ENCODE measurements around the gene KLF3. TPM values are rescaled to one million over a fixed set of nuclear protein-coding genes. Genes with fewer than 3 reads are reported as not detected.

Gene KLF3
- total and polyA plus RNA-seq, 9 of the 15 experiments (the other 6 are each of a cell fraction or from before 2014, with no cell fraction given) = 9.9 to 47.2 (median 18.1) TPM

- Histone ChIP-seq H3K27ac (ENCODE audit: extremely low read depth, low read depth, low read length) (no peak overlapping the region), H3K4me2 (ENCODE audit: insufficient read depth, low read length) (no peak overlapping the region), H3K9me1 (ENCODE audit: control insufficient read depth, insufficient read depth, low read length) (no peaks in the 10 kb centered on the region), H3K9ac (ENCODE audit: insufficient read depth in 1 of 2, low read depth in 2 of 2, low read length in 2 of 2) (no peak overlapping the region), H3K79me2 (ENCODE audit: control insufficient read depth, insufficient read depth, low read length) (peaks cover 44% of the 10 kb centered on the region), H2AFZ (ENCODE audit: low read depth, low read length) (no peak overlapping the region), H3K9me3 (replicated peaks; ENCODE audit: control insufficient read depth, insufficient read depth, low read depth, low read length) (peaks cover 14% of the 10 kb centered on the region), H3K27me3 (ENCODE audit: control insufficient read depth in 2 of 2, insufficient read depth in 2 of 2, low read length in 2 of 2) (no peaks in the 10 kb centered on the region), H3K36me3 (ENCODE audit: control insufficient read depth, insufficient read depth, low read length) (peaks cover 4% of the 10 kb centered on the region), H4K20me1 (replicated peaks; ENCODE audit: control insufficient read depth, insufficient read depth, low read length) (no peaks in the 10 kb centered on the region), H3K4me3 (no peak overlapping the region), H3K4me1 (replicated peaks in 1 of 2; ENCODE audit: control insufficient read depth in 2 of 2, insufficient read depth in 2 of 2, low read length in 2 of 2) (peaks cover 17% of the 10 kb centered on the region in 2 experiments)
- 88% methylated on average over 4 of the region's 4 CpGs for WGBS (ENCODE audit: insufficient coverage, low coverage, missing lambda C conversion rate)
- DNase-seq (ENCODE audit: extremely low read depth in 1 of 4, low spot score in 3 of 4) = no peak
- intact Hi-C loops (cut with micrococcal nuclease) (no loop called here), in situ Hi-C loops (cut with MboI) (no loop called here)
- no TSS peak for BruUV-seq (replicated peaks)
- ChIA-PET POLR2A (no interaction called here), CTCF (ENCODE audit: low intra/inter-chr PET ratio) (no interaction called here)
- ATAC-seq = no peak
- FAIRE-seq = no peak
- TF ChIP-seq POLR3A (IDR thresholded peaks at IDR 0.05; ENCODE audit: borderline replicate concordance, extremely low read depth, insufficient read depth, insufficient read length) = no peak
- TF ChIP-seq NR0B1 (IDR thresholded peaks at IDR 0.05; ENCODE audit: partially characterized antibody) = no peak
- no peak for TF ChIP-seq ZSCAN32 (CRISPR knock-in tag; IDR thresholded peaks at IDR 0.05)
- TF ChIP-seq KDM1A (IDR thresholded peaks at IDR 0.05) = 0 out of 4 replicates have a peak, but pooled peaks of 1 of the 2 experiments have one; percentile 39
- TF ChIP-seq POLR2AphosphoS5 (IDR thresholded peaks at IDR 0.05; ENCODE audit: control insufficient read depth, insufficient read depth, low read depth, low read length) = no peak
- no peak for TF ChIP-seq ZNF24 (IDR thresholded peaks at IDR 0.05)
- no peak for TF ChIP-seq ZNF398 (CRISPR knock-in tag; IDR thresholded peaks at IDR 0.05)
- no peak for TF ChIP-seq KAT2B (IDR thresholded peaks at IDR 0.05; ENCODE audit: low read depth, low read length)
- TF ChIP-seq ARNT (IDR thresholded peaks at IDR 0.05) = no peak
- no peak for TF ChIP-seq HDAC3 (IDR thresholded peaks at IDR 0.05; ENCODE audit: borderline replicate concordance, partially characterized antibody)
- TF ChIP-seq TRIM28 (IDR thresholded peaks at IDR 0.05) = peak; percentile 87
- TF ChIP-seq DLX4 (CRISPR knock-in tag; IDR thresholded peaks at IDR 0.05) = no peak
- TF ChIP-seq CHD4 (IDR thresholded peaks at IDR 0.05; ENCODE audit: insufficient read depth, insufficient replicate concordance, low read depth, low read length, poor library complexity, severe bottlenecking) = peak; percentile 48
- TF ChIP-seq CBX1 (IDR thresholded peaks at IDR 0.05; ENCODE audit: low read depth) = no peak
- no peak for TF ChIP-seq RNF2 (IDR thresholded peaks at IDR 0.05)
- TF ChIP-seq, protein P1, sequence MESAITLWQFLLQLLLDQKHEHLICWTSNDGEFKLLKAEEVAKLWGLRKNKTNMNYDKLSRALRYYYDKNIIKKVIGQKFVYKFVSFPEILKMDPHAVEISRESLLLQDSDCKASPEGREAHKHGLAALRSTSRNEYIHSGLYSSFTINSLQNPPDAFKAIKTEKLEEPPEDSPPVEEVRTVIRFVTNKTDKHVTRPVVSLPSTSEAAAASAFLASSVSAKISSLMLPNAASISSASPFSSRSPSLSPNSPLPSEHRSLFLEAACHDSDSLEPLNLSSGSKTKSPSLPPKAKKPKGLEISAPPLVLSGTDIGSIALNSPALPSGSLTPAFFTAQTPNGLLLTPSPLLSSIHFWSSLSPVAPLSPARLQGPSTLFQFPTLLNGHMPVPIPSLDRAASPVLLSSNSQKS (CRISPR knock-in tag; IDR thresholded peaks at IDR 0.05) = no peak
- no peak for TF ChIP-seq NFYB (IDR thresholded peaks at IDR 0.05; ENCODE audit: extremely low read depth, insufficient read length)
- no peak for TF ChIP-seq HDAC1 (IDR thresholded peaks at IDR 0.05)
- no peak for TF ChIP-seq SP2 (IDR thresholded peaks at IDR 0.05; ENCODE audit: extremely low read depth, low read depth, low read length, poor library complexity, severe bottlenecking)
- TF ChIP-seq MYNN (IDR thresholded peaks at IDR 0.05) = no peak
- no peak for TF ChIP-seq MYNN (CRISPR knock-in tag; IDR thresholded peaks at IDR 0.05)
These were observed 3.2 kb upstream of the KLF3 start for GRCh38 chr4:38660838-38661237.

Measured in K562 (cell line).